Effector memory CD4-positive, alpha-beta T cell (primary cell): ENCODE data around the gene PCDHGA3.
"Not testable (repeated sequence)": the region's sequence is repeated elsewhere in the genome, so short reads cannot be mapped to it uniquely, and the experiment has no call there.

Experiments
- DNase-seq, 3 donors: peaks; one replicate each; pipeline ENCODE4 v3.0.0-alpha.2; 2020
- H3K27ac ChIP-seq: 2 replicates; pipeline ENCODE4 v1.7.0; 2013; ENCODE audit warnings: mild to moderate bottlenecking, low read length, moderate library complexity; ENCODE audit not compliant: insufficient read depth, poor library complexity, severe bottlenecking
- H3K27me3 ChIP-seq: replicated peaks from 2 replicates; pipeline ENCODE4 v1.7.0; 2013; ENCODE audit warnings: mild to moderate bottlenecking, low read length; ENCODE audit not compliant: insufficient read depth, control insufficient read depth, poor library complexity, severe bottlenecking
- H3K36me3 ChIP-seq: 2 replicates; pipeline ENCODE4 v1.7.0; 2013; ENCODE audit warnings: mild to moderate bottlenecking, low read length, moderate library complexity; ENCODE audit not compliant: control insufficient read depth, insufficient read depth
- H3K4me1 ChIP-seq: 2 replicates; pipeline ENCODE4 v1.7.0; 2013; ENCODE audit warnings: low read length, mild to moderate bottlenecking; ENCODE audit not compliant: control insufficient read depth, insufficient read depth, poor library complexity, severe bottlenecking
- H3K4me3 ChIP-seq: 2 replicates; pipeline ENCODE4 v1.7.0; 2013; ENCODE audit warnings: low read length, low read depth, mild to moderate bottlenecking; ENCODE audit not compliant: insufficient read depth, poor library complexity, severe bottlenecking
- H3K9me3 ChIP-seq: 2 replicates; pipeline ENCODE4 v1.7.0; 2013; ENCODE audit warnings: mild to moderate bottlenecking, low read length, moderate library complexity; ENCODE audit not compliant: control insufficient read depth

PCDHGA3 gene

DNA sequence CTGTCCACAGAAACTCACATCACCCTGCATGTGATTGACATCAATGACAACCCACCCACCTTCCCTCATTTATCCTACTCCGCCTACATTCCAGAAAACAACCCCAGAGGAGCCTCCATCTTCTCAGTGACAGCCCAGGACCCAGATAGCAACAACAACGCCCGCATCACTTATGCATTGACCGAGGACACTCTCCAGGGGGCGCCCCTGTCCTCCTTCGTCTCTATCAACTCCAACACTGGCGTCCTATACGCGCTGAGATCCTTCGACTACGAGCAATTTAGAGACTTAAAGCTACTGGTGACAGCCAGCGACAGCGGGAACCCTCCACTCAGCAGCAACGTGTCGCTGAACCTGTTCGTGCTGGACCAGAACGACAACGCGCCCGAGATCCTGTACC is 1.7 kb downstream of the PCDHGA3 start:
- peaks cover 12% of the 10 kb centered on the region for H3K27me3 ChIP-seq
- H3K36me3 ChIP-seq, result no peaks in the 10 kb centered on the region
- H3K9me3 ChIP-seq, result no peaks in the 10 kb centered on the region
- DNase-seq, result no peak
- H3K4me3 ChIP-seq, result no peak overlapping the region
- no peak overlapping the region for H3K27ac ChIP-seq
- H3K4me1 ChIP-seq, result no peaks in the 10 kb centered on the region

DNA sequence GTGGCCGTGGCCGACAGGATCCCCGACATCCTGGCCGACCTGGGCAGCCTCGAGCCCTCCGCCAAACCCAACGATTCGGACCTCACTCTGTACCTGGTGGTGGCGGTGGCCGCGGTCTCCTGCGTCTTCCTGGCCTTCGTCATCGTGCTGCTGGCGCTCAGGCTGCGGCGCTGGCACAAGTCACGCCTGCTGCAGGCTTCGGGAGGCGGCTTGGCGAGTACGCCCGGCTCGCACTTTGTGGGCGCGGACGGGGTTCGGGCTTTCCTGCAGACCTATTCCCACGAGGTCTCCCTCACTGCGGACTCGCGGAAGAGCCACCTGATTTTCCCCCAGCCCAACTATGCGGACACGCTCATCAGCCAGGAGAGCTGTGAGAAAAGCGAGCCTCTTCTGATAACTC is 2.4 kb downstream of the PCDHGA3 start:
- not testable (repeated sequence) for H3K9me3 ChIP-seq, H3K4me3 ChIP-seq, H3K36me3 ChIP-seq, DNase-seq, H3K4me1 ChIP-seq, H3K27ac ChIP-seq
- H3K27me3 ChIP-seq, result peaks cover 12% of the 10 kb centered on the region

DNA sequence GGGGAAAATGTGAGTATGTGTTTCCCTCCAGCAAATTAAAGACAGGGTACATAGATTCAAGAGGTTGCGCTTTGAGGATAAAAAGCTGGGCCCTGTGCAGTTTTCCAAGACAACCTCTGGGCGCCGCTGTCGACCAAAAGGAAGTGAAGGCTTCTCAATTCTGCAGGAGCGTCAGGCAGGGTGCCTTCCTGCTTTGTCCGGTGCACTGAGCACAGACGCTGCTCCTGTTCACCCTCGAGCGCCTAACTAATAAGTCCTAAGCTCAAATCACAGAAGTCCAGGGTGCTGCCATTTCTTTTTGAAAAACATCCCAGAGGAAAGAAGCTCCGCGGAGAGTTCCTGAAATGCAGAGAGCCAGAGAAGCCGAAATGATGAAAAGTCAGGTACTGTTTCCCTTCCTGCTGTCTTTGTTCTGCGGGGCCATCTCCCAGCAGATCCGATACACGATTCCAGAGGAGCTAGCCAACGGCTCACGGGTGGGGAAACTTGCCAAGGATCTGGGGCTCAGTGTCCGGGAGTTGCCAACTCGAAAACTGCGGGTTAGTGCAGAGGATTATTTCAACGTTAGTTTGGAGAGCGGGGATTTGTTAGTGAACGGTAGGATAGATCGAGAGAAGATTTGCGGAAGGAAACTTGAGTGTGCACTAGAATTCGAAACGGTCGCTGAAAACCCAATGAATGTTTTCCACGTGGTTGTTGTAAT is 6.4 kb downstream of the PCDHGA3 start, which contains the start of gene PCDHGB1:
TSS of gene PCDHGB1 (plus strand) at position 183 of the 703 bp plus-strand sequence. CDS start at position 345, 162 bp downstream.
- DNase-seq, result peak in 1 of 3 donors; percentile 12
- Histone ChIP-seq H3K4me1 (no peaks in the 10 kb centered on the region), H3K36me3 (no peaks in the 10 kb centered on the region), H3K9me3 (no peaks in the 10 kb centered on the region), H3K27me3 (peaks cover 10% of the 10 kb centered on the region), H3K4me3 (no peak within 1 kb of the TSS), H3K27ac (no peak within 1 kb of the TSS)

DNA sequence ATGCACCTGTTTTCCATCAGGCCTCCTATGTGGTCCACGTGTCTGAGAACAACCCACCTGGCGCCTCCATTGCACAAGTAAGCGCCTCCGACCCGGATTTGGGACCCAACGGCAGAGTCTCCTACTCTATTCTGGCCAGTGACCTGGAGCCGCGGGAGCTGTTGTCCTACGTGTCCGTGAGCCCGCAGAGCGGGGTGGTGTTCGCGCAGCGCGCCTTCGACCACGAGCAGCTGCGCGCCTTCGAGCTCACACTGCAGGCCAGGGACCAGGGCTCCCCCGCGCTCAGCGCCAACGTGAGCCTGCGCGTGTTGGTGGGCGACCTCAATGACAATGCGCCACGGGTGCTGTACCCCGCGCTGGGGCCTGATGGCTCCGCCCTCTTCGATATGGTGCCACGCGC is 8.0 kb downstream of the PCDHGA3 start:
- Histone ChIP-seq H3K4me3 (no peak overlapping the region), H3K36me3 (no peaks in the 10 kb centered on the region), H3K4me1 (no peaks in the 10 kb centered on the region), H3K9me3 (no peaks in the 10 kb centered on the region), H3K27ac (no peak overlapping the region), H3K27me3 (peaks cover 8% of the 10 kb centered on the region)
- no peak for DNase-seq

DNA sequence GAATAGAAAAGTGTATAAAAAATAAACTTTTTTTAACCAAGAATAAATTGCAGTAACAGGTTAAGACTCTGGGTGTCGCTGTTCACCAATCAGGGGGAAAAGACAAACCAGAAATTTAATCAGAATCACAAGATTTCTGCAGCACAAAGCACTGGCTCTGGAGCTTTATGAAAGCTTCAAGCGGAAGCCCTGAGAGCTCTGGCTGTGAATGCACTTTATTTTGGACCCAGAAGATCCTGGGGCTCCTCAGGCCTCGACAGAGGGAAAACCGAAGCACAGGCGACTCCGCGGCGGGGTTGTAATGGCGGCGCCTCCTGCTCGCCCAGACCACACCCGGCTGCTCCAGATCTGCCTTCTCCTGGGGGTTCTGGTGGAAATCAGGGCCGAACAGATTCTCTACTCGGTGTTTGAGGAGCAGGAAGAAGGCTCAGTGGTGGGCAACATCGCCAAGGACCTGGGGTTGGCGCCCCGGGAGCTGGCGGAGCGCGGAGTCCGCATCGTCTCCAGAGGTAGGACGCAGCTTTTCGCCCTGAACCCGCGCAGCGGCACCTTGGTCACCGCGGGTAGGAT is 11.4 kb downstream of the PCDHGA3 start, which contains the start of gene PCDHGA4:
TSS of gene PCDHGA4 (plus strand) at position 122 of the 570 bp plus-strand sequence. CDS start at position 209, 87 bp downstream.
- Histone ChIP-seq H3K4me1 (no peaks in the 10 kb centered on the region), H3K27me3 (peaks cover 5% of the 10 kb centered on the region), H3K9me3 (no peaks in the 10 kb centered on the region), H3K27ac (no peak within 1 kb of the TSS), H3K4me3 (peak within 1 kb of the TSS; percentile 13), H3K36me3 (no peaks in the 10 kb centered on the region)
- no peak for DNase-seq

DNA sequence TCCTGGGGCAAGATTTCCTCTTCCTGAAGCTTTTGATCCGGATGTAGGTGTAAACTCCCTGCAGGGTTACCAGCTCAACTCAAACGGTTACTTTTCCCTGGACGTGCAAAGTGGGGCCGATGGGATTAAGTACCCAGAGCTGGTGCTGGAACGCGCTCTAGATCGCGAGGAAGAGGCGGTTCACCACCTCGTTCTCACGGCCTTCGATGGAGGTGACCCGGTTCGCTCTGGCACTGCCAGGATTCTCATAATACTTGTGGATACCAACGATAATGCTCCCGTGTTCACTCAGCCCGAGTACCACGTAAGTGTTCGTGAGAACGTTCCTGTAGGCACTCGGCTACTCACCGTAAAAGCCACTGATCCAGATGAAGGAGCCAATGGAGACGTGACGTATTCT is 12.0 kb downstream of the PCDHGA3 start:
- Histone ChIP-seq H3K27ac (no peak overlapping the region), H3K4me3 (no peak overlapping the region), H3K27me3 (peaks cover 5% of the 10 kb centered on the region), H3K9me3 (no peaks in the 10 kb centered on the region), H3K4me1 (no peaks in the 10 kb centered on the region), H3K36me3 (no peaks in the 10 kb centered on the region)
- DNase-seq, result no peak

DNA sequence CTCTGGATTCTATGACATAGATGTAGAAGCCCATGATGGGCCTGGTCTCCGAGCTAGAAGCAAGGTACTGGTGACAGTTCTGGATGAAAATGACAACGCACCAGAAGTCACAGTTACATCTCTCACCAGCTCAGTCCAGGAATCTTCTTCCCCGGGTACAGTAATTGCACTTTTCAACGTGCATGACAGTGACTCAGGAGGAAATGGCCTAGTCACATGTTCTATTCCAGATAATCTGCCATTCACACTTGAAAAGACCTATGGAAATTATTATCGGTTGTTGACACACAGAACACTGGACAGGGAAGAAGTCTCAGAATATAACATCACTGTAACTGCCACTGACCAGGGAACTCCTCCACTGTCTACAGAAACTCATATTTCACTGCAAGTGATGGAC is 12.5 kb downstream of the PCDHGA3 start:
- H3K4me1 ChIP-seq, result no peaks in the 10 kb centered on the region
- no peak overlapping the region for H3K4me3 ChIP-seq
- H3K27ac ChIP-seq, result no peak overlapping the region
- H3K36me3 ChIP-seq, result no peaks in the 10 kb centered on the region
- no peaks in the 10 kb centered on the region for H3K9me3 ChIP-seq
- peaks cover 5% of the 10 kb centered on the region for H3K27me3 ChIP-seq
- no peak for DNase-seq

DNA sequence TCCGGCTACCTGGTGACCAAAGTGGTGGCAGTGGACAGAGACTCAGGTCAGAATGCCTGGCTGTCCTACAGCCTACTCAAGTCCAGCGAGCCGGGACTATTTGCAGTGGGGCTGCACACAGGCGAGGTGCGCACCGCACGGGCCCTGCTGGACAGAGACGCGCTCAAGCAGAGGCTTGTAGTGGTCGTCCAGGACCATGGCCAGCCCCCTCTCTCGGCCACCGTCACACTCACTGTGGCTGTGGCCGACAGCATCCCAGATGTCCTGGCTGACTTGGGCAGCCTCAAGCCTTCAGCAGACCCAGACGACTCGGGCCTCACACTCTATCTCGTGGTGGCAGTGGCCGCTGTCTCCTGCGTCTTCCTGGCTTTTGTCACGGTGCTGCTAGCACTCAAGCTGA is 13.3 kb downstream of the PCDHGA3 start:
- Histone ChIP-seq H3K4me1 (no peaks in the 10 kb centered on the region), H3K36me3 (no peaks in the 10 kb centered on the region), H3K9me3 (no peaks in the 10 kb centered on the region), H3K27me3 (peaks cover 5% of the 10 kb centered on the region), H3K27ac (no peak overlapping the region), H3K4me3 (no peak overlapping the region)
- DNase-seq, result no peak

DNA sequence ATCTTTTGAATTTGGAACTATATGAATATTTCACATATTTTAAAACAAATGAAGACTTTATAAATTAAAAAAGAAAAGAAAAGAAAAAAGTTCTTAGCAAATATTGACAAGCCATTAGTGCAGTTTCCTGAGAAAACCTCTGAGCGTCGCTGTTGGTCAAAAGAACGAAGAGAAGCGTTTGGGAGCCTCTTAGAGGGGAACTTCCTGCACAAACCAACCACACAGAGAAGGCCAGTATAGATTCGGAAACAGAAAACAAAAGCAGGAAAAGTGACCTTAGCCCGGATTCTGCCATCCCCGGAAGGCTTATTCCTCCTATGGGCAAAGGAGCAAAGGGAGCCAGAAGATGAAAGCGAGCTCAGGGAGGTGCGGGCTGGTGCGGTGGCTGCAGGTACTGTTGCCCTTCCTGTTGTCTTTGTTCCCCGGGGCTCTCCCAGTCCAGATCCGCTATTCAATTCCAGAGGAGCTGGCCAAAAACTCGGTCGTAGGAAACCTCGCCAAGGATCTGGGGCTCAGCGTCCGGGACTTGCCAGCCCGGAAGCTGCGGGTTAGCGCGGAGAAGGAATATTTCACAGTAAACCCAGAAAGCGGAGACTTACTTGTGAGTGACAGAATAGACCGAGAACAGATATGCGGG is 16.3 kb downstream of the PCDHGA3 start, which contains the start of gene PCDHGB2:
TSS of gene PCDHGB2 (plus strand) at position 205 of the 637 bp plus-strand sequence. CDS start at position 347, 142 bp downstream.
- Histone ChIP-seq H3K9me3 (no peaks in the 10 kb centered on the region), H3K27ac (no peak within 1 kb of the TSS), H3K4me1 (no peaks in the 10 kb centered on the region), H3K27me3 (peaks cover 4% of the 10 kb centered on the region), H3K36me3 (no peaks in the 10 kb centered on the region), H3K4me3 (peak within 1 kb of the TSS; percentile 26)
- no peak for DNase-seq

DNA sequence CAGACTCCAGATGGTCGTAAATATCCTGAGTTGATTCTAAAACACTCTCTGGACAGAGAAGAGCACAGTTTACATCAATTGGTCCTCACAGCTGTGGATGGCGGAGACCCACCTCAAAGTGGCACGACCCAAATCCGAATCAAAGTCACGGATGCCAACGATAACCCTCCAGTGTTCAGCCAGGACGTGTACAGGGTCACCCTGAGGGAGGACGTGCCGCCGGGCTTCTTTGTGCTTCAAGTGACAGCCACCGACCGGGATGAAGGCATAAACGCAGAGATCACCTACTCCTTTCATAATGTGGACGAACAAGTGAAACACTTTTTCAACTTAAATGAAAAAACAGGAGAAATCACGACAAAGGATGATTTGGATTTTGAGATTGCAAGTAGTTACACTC is 17.1 kb downstream of the PCDHGA3 start:
- Histone ChIP-seq H3K4me1 (no peaks in the 10 kb centered on the region), H3K9me3 (no peaks in the 10 kb centered on the region), H3K27ac (no peak overlapping the region), H3K36me3 (no peaks in the 10 kb centered on the region), H3K27me3 (peaks cover 10% of the 10 kb centered on the region), H3K4me3 (no peak overlapping the region)
- DNase-seq, result no peak
